Skeletal muscle cell (primary cell): ENCODE data around the gene KRTAP5-1.

Experiments
- DNase-seq: peaks from one replicate; pipeline ENCODE4 v3.0.0-alpha.2; 2010; ENCODE audit warnings: low read depth
- H3K4me3 ChIP-seq: 2 replicates; pipeline ENCODE4 v1.5.1; 2011; ENCODE audit warnings: low read depth, mild to moderate bottlenecking, control low read depth, low read length, moderate library complexity

Gene KRTAP5-1

DNA sequence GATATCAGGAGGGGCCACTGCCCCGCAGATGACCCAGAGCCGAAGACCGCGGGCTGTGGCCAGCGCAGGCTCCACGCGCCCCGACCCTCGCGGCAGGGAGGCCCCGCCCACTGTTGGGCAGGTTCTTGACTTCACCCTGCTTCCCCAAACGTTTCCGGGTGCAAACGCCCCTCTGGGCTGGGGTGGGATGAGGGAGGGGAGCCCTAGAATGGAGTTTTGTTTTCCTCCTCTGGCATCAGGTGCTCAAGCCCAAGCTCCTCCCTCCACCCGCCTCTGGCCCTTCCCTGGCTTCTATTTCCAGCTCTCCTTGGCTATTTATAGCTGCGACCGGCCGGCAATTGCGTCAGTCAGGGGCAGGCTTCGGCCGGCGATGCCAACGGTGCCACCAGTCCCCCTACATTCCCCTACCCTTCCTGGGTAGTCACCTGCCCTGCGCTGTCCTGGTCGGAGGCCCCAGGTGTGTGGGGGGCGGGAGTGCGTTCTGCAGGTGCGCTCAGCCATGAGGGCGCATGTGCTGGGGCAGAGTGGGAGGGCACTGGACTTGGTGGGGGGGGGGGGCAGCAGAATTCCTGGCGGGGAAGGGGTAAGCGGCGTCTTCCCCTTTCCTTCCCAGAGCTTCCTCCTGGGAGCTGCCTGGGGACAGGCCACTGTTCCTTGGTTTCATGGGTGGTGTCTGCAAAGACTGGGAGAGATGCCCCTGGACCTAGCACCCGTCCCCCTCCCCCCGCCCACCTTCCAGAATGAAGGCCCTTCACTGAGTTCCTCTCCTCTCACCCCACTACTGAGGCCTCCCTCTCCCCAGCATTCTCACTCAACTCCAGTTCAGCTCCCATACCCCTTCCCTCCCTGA lies 36.6 kb downstream of the KRTAP5-1 start:
- DNase-seq, result no peak
- H3K4me3 ChIP-seq, result no peak overlapping the region

DNA sequence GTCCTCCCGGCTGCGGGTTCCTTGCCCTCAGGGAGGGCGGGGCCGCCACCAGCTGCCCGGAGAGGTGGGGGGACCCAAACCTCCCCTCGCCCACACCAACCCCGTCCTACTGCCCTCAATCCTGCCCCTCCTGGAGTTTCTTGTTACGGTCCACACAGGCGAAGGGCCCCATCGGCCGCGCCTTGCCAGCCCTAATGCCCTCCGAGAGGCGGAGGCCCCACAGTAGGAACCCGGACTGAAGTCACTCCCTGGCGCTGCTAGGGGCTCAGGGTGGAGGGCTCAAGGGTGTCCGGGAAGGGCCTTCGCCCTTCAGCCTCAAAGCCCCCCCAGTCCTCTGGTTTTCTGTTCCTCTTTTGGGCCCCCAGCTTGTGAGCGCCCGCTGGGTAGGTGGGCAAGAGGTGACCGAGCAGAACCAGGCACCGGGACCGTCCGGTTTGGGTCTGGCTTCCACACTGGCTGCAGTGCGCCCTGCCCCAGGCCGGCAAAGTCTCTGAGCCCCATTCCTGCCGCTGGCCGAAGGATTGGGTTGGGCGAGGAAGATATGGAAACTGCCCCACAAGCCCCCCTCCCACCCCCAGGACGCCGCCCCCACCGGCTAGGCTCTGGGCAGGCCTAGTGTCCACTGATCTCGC lies 37.5 kb downstream of the KRTAP5-1 start:
- no peak overlapping the region for H3K4me3 ChIP-seq
- no peak for DNase-seq

DNA sequence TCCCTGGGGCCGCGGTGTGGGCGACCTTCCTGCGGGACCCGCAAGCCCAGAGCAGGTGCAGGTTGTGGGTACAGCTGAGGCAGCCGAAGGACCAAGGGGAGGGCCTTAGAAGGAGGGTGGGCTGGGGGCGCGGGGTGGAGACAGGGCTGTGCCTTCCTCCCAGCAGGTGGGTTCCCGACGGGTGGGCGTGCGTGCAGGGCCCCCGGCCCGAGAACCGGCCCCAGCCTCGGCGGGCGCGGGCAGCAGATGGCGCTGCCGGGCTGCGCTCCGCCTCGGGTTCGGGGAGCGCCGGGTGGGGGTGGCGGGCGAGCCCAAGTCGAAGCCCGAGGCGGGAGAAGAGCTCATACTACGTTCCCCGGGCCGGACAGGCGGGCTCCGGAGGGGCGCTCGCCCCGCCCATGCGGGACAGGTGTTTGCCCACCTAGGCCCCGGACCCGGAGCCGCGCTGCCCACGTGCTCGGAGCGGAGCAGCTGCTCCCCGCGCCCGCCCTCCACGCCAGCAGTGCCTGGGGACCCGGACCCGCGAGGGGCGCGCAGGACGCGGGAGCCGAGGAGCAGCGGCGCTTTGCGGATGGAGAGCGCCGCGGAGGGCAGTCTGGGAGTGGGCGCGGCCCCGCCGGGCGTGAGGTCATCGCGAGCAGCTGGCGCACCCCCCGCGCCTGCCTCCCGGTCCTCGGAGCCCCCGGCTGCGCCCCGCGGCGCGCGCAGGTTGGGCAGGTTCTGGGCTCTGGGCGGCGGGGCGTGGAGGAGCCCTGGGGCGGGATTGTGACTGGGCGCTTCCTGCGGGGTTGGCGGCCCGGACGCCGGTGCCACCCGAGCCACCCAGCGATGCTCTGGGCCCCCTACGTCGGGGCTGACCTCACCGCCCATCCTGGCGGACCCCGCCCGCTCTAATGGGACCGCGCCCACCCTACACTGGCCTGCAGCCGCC lies 38.3 kb downstream of the KRTAP5-1 start:
- DNase-seq, result no peak
- peak overlapping the region; percentile 31 for H3K4me3 ChIP-seq

DNA sequence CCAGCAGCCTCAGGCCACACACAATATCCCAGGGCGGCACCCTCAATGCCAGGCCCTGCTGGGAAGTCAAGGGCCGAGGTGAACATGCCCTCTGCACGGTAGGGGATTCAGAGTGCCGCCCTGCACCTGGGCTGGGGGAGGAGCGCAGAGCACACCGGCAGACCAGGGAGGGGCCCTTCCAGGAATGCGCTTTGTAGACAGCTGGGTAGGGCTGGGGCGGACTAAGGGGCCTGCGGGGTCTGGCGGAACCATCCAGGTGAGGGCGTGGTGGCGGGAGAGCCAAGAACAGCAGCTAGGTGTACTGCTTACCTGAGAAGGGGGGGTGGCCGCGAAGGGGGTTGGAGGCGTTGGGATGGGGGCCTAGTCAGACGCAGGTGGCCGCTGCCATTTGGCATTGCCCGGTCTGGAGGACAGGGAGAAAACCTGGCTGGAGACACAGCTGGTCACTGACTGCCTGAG lies 39.0 kb downstream of the KRTAP5-1 start:
- H3K4me3 ChIP-seq, result no peak overlapping the region
- DNase-seq, result no peak

DNA sequence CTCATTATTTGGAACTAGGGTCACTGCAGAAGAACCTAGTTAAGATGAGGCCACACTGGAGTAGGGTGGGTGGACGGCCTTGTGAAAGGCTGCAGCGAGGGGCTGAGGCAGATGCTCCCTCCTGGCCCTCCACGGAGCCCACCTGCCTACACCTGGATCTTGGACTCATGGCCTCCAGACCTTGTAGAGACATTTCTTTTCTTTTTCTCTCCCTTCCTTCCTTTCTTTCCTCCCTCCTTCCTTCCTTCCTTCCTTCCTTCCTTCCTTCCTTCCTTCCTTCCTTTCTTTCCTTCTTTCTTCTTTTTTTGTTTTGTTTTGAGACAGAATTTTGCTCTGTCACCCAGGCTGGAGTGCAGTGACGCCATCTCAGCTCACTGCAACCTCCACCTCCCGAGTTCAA lies 39.7 kb downstream of the KRTAP5-1 start:
- no peak overlapping the region for H3K4me3 ChIP-seq
- DNase-seq, result no peak

DNA sequence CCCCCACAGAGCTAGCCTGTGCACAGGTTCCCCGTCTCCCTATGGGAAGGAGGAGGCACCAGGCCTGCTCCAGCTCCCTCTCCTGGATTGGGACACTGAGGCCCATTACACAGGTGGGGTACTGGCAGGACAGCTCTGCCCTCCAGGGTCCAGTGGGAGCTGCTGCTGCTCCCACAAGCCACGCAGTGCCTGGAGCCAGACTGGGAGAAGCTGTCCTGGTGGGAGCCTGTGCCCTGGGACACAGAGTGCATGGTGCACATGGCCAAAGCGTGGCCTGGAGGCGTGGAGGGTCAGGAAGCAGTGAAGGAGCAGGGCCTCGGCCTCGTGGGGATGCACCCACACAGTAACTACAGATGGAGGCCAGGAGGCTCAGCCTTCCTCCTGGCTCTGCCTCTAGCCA lies 40.5 kb downstream of the KRTAP5-1 start:
- no peak overlapping the region for H3K4me3 ChIP-seq
- no peak for DNase-seq

DNA sequence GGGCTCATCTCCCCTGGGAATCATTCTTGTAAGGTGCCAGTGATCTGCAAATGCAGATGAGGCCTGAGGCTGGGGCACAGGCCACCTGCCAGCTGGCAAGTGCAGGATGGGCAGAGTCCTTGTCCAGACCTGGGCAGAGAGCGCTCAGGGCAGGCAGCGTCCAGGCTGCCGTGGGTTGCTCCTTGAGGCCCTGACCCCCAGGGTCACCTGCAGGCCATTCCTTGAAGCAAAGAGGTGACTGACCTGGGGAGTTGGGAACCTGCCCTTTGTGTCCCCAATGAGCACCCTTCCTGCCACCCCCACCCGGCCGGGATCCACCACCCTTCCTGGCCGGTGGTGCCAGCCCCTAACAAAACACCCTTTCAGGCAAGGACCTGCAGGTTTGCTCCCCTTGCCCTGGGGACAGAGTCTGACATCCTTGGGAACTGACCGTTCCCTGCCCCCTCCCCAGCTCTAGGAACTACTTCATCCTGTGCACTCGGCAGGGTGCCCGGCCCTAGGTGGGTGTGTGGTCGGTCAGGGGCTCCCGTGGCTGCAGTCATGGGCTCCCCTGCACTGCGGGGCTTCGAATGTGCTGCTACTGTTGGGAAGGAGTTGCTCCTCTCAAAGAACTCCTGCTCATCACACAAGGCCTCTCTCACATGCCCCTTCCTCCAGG lies 41.3 kb downstream of the KRTAP5-1 start:
- no peak for DNase-seq
- no peak overlapping the region for H3K4me3 ChIP-seq

DNA sequence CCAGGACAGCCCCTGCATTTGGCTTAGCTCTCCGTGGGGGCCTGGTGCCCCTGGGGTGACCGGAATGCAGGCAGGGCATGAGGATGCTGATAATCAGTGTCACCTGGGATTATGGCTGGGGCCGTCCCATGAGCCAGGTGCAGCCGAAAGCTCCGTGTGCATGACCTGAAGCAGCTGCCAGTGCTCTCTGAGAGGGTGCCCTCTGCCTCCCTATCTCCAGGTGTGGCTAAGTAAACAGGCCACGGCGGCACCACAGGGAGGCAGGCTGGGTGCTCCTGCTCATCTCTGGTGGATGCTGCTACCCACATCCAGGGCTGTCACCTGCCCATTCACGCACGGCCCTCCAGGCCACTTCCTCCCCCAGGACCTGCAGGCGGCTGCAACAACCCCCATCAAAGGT lies 42.8 kb downstream of the KRTAP5-1 start:
- DNase-seq, result no peak
- no peak overlapping the region for H3K4me3 ChIP-seq

DNA sequence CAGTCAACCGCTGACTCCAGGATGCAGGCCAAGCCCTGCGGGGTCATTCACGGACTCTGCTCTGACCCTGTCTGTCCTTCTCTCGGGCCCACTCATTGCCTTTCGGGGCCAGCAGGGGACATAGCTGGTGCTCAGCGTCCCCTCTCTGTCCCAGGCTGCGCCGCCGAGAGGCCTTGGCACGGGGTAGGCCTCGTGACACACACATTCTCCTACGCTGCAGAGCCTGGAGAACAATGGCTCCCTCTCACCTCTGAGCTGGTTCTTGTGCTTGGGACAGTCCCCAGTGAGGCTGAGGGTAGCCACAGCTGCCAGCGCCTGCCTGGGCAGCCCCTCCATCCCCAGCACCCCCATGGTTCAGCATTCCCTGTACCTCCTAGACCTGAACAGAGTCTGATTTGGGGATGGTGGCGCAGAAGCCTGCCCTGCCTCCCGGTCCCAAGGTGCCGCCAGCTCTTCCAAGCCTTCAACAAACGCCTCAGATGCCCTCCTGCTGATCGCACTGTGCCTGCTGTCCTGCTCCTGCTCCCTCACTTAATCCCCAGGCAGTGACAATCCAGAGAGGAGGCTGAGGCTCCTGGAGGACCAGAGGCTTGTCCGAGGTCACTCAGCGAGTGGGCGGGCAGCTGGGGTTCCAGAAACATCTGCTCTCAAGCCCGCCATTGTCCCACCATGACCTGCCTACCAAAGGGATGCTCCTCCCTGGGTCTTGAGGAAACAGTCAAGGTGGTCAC lies 43.4 kb downstream of the KRTAP5-1 start:
- no peak overlapping the region for H3K4me3 ChIP-seq
- DNase-seq, result no peak

DNA sequence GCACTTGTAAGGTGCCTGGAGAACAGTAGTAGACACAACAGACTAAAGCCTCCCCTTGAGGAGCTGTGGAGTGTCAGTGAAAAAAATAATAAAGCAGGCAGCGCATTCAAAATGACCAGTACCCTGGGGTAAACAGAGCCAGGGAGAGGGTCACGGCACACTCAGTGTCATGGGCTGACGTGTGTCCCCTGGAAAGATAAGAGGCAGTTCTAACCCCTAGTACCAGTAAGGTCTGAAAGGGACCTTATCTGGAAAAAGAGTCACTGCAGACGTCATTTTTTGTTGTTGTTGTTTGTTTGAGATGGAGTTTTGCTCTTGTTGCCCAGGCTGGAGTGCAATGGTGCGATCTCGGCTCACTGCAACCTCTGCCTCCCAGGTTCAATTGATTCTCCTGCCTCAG lies 45.0 kb downstream of the KRTAP5-1 start:
- no peak for DNase-seq
- H3K4me3 ChIP-seq, result no peak overlapping the region

DNA sequence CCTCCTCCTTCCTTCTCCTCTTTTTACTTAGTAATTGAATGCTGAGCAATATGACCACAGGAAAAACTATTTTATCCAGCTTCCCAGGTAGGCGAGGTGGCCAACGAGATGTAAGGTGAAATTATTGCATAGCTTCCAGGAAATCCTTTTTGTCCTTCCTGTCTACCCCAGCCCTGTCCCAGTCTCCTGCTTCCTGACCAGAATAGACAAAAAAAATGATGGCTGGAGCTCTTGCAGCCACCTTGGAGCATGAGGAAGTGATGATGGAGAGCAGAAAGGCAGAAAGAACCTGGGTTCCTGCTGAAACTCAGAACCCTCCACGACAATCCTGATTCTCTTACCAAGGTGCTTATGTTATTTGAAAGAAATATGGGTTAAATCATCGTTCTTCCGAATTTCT lies 46.9 kb downstream of the KRTAP5-1 start:
- H3K4me3 ChIP-seq, result no peak overlapping the region
- DNase-seq, result no peak

DNA sequence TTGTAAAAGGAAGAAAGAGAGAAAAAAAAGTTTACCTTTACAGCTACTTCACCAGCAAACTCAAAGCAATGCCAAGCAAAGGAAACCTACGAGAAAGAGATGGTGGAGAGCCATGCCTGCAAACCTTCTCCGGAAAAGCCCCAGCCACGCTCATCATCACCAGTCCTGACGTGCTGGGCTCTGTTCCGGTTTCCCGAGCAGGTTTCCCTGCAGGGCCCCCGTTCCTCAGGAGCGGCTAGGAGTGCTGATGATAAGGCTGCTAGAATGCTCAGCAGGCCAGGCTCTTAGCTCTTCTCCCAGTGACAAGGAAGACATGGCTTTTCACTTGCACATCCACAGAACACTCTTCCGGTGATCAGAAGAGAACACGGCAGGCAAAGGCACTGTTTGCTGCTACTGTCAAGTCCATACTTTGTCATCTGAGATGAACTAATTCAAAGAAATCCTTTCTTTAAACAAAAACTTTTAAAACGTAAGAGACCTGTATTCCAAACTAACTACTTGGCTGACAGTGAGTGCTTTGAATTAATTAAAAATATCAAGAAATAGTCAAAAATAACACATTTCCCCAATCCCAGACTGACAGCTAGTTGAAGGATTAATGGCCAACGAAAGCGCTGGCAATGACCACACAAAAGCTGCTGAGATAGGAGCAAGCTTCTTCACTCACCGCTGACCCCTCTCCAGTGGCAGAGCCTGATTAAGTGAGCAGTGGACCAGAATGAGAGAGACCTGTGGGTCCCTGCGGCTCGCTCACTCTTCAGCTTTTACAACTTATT lies 48.8 kb downstream of the KRTAP5-1 start:
- DNase-seq, result no peak
- no peak overlapping the region for H3K4me3 ChIP-seq

DNA sequence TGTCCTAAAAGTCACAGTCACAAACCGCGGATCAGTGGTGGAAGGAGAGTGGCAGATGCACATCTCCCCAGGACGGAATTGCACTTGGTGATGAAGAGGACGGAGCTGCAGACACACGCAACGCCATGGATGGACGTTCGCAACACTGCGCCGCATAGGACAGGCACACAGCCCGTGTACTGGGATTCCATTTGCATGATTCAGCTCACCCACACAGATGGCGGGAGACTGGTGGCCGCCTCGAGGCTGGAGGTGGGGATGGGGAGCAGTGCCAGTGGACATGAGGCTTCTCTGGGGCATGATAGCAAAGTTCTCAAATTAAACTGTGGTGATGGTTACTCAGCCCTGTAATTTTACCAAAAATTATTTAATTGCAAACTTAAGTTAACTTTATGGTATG lies 50.4 kb downstream of the KRTAP5-1 start:
- no peak for DNase-seq
- H3K4me3 ChIP-seq, result no peak overlapping the region
